Measurements from ENCODE around the gene MEIOC. TPM values are rescaled to one million over a fixed set of nuclear protein-coding genes. Genes with fewer than 3 reads are reported as not detected.

The MEIOC gene
- total RNA-seq, 6 experiments from 2014 or later, result not detected

DNA sequence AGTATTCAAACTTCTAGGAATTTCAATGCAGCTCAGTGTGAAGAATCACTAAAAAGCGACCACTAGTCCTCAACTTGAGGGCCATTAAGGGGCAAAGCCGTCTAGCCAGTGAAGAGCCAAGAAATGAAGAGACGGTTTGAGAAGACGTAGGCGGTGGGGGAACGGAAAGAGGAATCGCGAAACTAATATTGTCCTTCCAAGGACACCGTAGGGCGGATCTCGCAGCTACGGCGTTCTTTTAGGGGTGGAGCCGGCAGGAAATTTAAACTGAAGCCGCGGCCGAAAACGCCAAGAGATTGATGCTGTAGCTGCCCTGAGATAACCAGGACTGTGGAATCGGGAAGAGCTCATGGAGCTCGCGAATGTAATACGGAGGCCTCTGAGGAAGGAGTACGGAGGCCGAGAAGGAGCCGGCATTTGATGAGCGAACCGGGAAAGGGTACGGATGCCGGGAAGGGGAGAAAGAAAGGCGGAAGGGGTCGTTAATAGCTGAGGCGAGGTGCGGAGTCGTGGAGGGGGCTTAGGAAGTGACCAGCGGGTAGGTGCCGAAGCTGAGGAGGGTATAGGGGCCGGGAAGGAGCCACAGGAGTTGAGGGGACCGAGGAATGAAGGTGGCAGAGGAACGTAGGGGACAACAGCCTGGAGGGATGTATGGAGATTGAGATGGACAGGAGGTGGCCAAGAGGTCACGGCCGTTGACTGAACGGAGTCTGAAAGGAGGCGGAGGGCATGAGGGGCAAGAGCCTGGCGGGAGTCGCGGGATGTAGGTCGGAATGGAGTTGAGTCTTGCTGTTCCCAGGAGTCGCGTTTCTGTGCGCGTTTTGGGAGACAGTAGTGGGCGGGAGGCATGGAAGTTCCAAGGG lies 52.4 kb downstream of the MEIOC start, which contains the start of gene DBF4B:
Gene DBF4B (plus strand): TSS at position 265 of the 863 bp plus-strand sequence. CDS start 156 bp downstream, at position 421.
- H3K4me3 ChIP-seq, result peak within 1 kb of the TSS; percentile 50 to 86 (median 79)
- peaks cover 0 to 10% (median 3%) of the 10 kb centered on the region in 4 donors for H3K4me1 ChIP-seq
- ATAC-seq (peak; percentile 89 to 98 (median 98)), DNase-seq (peak; percentile 70 to 86 (median 78))
- intact Hi-C loops (cut with DNase I), result no loop called here
- no peak for TF ChIP-seq POLR2A (IDR thresholded peaks at IDR 0.05)
- TF ChIP-seq, protein P1, sequence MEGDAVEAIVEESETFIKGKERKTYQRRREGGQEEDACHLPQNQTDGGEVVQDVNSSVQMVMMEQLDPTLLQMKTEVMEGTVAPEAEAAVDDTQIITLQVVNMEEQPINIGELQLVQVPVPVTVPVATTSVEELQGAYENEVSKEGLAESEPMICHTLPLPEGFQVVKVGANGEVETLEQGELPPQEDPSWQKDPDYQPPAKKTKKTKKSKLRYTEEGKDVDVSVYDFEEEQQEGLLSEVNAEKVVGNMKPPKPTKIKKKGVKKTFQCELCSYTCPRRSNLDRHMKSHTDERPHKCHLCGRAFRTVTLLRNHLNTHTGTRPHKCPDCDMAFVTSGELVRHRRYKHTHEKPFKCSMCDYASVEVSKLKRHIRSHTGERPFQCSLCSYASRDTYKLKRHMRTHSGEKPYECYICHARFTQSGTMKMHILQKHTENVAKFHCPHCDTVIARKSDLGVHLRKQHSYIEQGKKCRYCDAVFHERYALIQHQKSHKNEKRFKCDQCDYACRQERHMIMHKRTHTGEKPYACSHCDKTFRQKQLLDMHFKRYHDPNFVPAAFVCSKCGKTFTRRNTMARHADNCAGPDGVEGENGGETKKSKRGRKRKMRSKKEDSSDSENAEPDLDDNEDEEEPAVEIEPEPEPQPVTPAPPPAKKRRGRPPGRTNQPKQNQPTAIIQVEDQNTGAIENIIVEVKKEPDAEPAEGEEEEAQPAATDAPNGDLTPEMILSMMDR (IDR thresholded peaks at IDR 0.05), result peak in 1 of 4 donors; percentile 21
- under 1% methylated on average over 52 of the region's 52 CpGs for WGBS (ENCODE audit: insufficient coverage, low coverage, low lambda C conversion rate, missing lambda C conversion rate)
- no peaks in the 10 kb centered on the region for H3K9me3 ChIP-seq
- H3K27me3 ChIP-seq, result no peaks in the 10 kb centered on the region
- H3K27ac ChIP-seq, result peak within 1 kb of the TSS in 2 of 3 donors; percentile 2 to 14
- no peaks in the 10 kb centered on the region for H3K36me3 ChIP-seq

GRCh38 chr17:44719444-44719843 lies 63.2 kb downstream of the MEIOC start:
- no peaks in the 10 kb centered on the region for H3K9me3 ChIP-seq
- DNase-seq (no peak), ATAC-seq (no peak)
- no peak for TF ChIP-seq POLR2A (IDR thresholded peaks at IDR 0.05)
- TF ChIP-seq, protein P1 (IDR thresholded peaks at IDR 0.05), result no peak
- no peak overlapping the region for H3K27ac ChIP-seq
- H3K27me3 ChIP-seq, result no peaks in the 10 kb centered on the region
- no peaks in the 10 kb centered on the region for H3K36me3 ChIP-seq
- no peak overlapping the region for H3K4me3 ChIP-seq
- no peaks in the 10 kb centered on the region for H3K4me1 ChIP-seq
- WGBS (ENCODE audit: insufficient coverage, low coverage, low lambda C conversion rate, missing lambda C conversion rate), result 83% methylated on average over 1 of the region's 1 CpG
- intact Hi-C loops (cut with DNase I), result no loop called here

DNA sequence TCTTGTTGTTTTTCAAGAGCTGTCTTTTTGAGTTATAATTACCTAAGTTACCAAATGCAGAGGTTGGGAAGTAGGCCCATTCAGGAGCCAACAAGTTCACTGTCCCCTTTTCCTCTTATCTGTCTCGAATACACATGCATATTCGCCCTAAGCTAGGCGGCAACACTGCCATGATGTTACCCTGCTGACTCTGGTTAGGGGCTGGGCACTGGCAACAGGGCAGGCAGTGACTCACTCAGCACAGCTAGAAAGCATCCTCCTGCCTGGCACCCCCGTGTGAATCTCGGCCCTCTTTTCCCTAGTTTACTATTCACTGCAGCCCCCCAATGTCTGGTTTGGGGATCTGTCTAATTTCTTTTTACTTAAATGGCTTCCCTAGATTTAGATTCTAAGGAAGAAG lies 66.0 kb downstream of the MEIOC start:
- WGBS (ENCODE audit: insufficient coverage, low coverage, low lambda C conversion rate, missing lambda C conversion rate), result 0% methylated on average over 2 of the region's 5 CpGs
- no peak overlapping the region for H3K27ac ChIP-seq
- no peaks in the 10 kb centered on the region for H3K9me3 ChIP-seq
- intact Hi-C loops (cut with DNase I), result no loop called here
- H3K27me3 ChIP-seq, result no peaks in the 10 kb centered on the region
- ATAC-seq (no peak), DNase-seq (no peak)
- no peaks in the 10 kb centered on the region for H3K36me3 ChIP-seq
- no peaks in the 10 kb centered on the region for H3K4me1 ChIP-seq
- H3K4me3 ChIP-seq, result no peak overlapping the region
- TF ChIP-seq POLR2A (IDR thresholded peaks at IDR 0.05), result no peak
- TF ChIP-seq, protein P1 (IDR thresholded peaks at IDR 0.05), result no peak

Small RNA genes lying within 50 kb of the gene (small RNA-seq; reads per million reads assigned to genes)
- gene RN7SL819P (0 reads per million in 2 experiments), gene SMCO4P1 (0 reads per million in 2 experiments)

Other genes starting within 250 kb of the MEIOC start
- gene GPATCH8, start 153.1 kb upstream of the MEIOC start, total RNA-seq, result 10 to 100 TPM in 4 of 6 experiments, 1 to 10 TPM in 2; 8.1 to 14.4 (median 13.1) TPM
- gene FZD2, start 99.0 kb upstream of the MEIOC start, total RNA-seq, result under 1 TPM; 0.11 to 0.64 (median 0.28) TPM
- gene CCDC43, start 33.3 kb downstream of the MEIOC start, total RNA-seq, result 1 to 10 TPM; 4.5 to 8.4 (median 5.6) TPM
- 1 to 10 TPM in 5 of 6 experiments, under 1 TPM in 1; 0.81 to 2.3 (median 1.7) TPM for gene DBF4B, start 52.2 kb downstream of the MEIOC start, total RNA-seq
- gene ADAM11, start 102.5 kb downstream of the MEIOC start, total RNA-seq, result under 1 TPM in 4 of 6 experiments, not detected in 2; 0.04 to 0.12 (median 0.08) TPM
- under 1 TPM; 0.18 to 0.84 (median 0.33) TPM for gene GJC1, start 173.8 kb downstream of the MEIOC start, total RNA-seq
- not detected for gene HIGD1B, start 191.4 kb downstream of the MEIOC start, total RNA-seq
- gene EFTUD2, start 243.0 kb downstream of the MEIOC start, total RNA-seq, result 10 to 100 TPM; 29.9 to 42.4 (median 35.1) TPM